OCI-LY3 (cell line): ENCODE results near the gene EML3.

Source experiments
- EZH2phosphoT487 ChIP-seq: fragments of 200-600 bp; shearing (Covaris generic); IDR thresholded peaks from 2 replicates; pipeline ENCODE4 v1.6.1; 2018; ENCODE audit warnings: antibody characterized with exemption, mixed run types, low read depth
- TF ChIP-seq, protein P1 (sequence below): fragments of 200-600, 300-600 bp; sonication (generic); IDR thresholded peaks from 2 replicates; pipeline ENCODE4 v1.5.1; 2014; ENCODE audit warnings: antibody characterized with exemption, low read length, low read depth

GRCh38 chr11:62645671-62645945, 33.0 kb upstream of the EML3 start:
- TF ChIP-seq, protein P1, sequence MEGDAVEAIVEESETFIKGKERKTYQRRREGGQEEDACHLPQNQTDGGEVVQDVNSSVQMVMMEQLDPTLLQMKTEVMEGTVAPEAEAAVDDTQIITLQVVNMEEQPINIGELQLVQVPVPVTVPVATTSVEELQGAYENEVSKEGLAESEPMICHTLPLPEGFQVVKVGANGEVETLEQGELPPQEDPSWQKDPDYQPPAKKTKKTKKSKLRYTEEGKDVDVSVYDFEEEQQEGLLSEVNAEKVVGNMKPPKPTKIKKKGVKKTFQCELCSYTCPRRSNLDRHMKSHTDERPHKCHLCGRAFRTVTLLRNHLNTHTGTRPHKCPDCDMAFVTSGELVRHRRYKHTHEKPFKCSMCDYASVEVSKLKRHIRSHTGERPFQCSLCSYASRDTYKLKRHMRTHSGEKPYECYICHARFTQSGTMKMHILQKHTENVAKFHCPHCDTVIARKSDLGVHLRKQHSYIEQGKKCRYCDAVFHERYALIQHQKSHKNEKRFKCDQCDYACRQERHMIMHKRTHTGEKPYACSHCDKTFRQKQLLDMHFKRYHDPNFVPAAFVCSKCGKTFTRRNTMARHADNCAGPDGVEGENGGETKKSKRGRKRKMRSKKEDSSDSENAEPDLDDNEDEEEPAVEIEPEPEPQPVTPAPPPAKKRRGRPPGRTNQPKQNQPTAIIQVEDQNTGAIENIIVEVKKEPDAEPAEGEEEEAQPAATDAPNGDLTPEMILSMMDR, result no peak
- TF ChIP-seq EZH2phosphoT487, result no peak
